Endothelial cell of umbilical vein (primary cell): ENCODE data around the gene AKAP4. TPM values are rescaled to one million over a fixed set of nuclear protein-coding genes. Genes with fewer than 3 reads are reported as not detected.

ENCODE experiments used
- Bru-seq: library from RNA; stranded (reverse); fragments of 400-500 nt; gene quantifications from one replicate; lab custom pipeline; 2021; lab: Mats Ljungman, UMichigan
- BruChase-seq, 2 experiments: library from RNA; stranded (reverse); fragments of 400-500 nt; gene quantifications; one replicate each; lab custom pipeline; 2021; lab: Mats Ljungman, UMichigan
- BruUV-seq: library from RNA; stranded (reverse); fragments of 400-500 nt; replicated peaks from 2 replicates; lab custom pipeline; 2021; lab: Mats Ljungman, UMichigan
- CTCF ChIA-PET: fragments of 300-600, 350-600 bp; sonication (Branson Sonifier 250); formaldehyde crosslinking; loops from one replicate; lab custom pipeline; 2021; ENCODE audit warnings: antibody characterized with exemption, inconsistent platforms; lab: Charles Lee
- POLR2A ChIA-PET: fragments of 300-600, 350-600 bp; sonication (Branson Sonifier 250); formaldehyde crosslinking; loops from one replicate; lab custom pipeline; 2021; ENCODE audit warnings: antibody characterized with exemption, inconsistent platforms; lab: Charles Lee
- DNase-seq: peaks from one replicate; pipeline ENCODE4 v3.0.0-alpha.2; 2011; ENCODE audit warnings: low read depth, low spot score
- FAIRE-seq: peaks from 2 replicates; lab custom pipeline; 2011; peaks lifted over from hg19 to GRCh38; lab: Jason Lieb, UNC
- H2AFZ ChIP-seq: 2 replicates; pipeline ENCODE4 v1.6.0; 2012; ENCODE audit warnings: low read depth, low read length, control low read depth, inconsistent platforms
- H3K27ac ChIP-seq: 2 replicates; pipeline ENCODE4 v1.5.1; 2011; ENCODE audit warnings: low read depth, mild to moderate bottlenecking, control low read depth, low read length, moderate library complexity; ENCODE audit not compliant: insufficient read depth
- H3K27me3 ChIP-seq, 2 experiments: 2 replicates each; pipeline versions ENCODE4 v1.6.0 to v1.6.1; 2011; ENCODE audit warnings: low read length in 2 of 2, mixed read lengths in 1 of 2; ENCODE audit not compliant: control insufficient read depth in 2 of 2, insufficient read depth in 2 of 2
- H3K36me3 ChIP-seq, 2 experiments: 2 replicates in 1 of 2; 3 replicates in 1 of 2; pipeline ENCODE4 v1.5.1; 2011; ENCODE audit warnings: low read length in 2 of 2, mild to moderate bottlenecking in 1 of 2, moderate library complexity in 1 of 2; ENCODE audit not compliant: control insufficient read depth in 2 of 2, insufficient read depth in 2 of 2; ENCODE audit errors: extremely low read depth in 1 of 2
- H3K4me1 ChIP-seq: 3 replicates; pipeline ENCODE4 v1.5.1; 2011; ENCODE audit warnings: mild to moderate bottlenecking, low read length; ENCODE audit not compliant: control insufficient read depth, insufficient read depth; ENCODE audit errors: extremely low read depth
- H3K4me2 ChIP-seq: 2 replicates; pipeline ENCODE4 v1.6.1; 2011; ENCODE audit warnings: low read length, control low read depth, mixed read lengths; ENCODE audit not compliant: insufficient read depth
- H3K4me3 ChIP-seq, 3 experiments: fragments of 200-600 bp in 1 of 3; sonication (generic), shearing (Covaris generic) in 1 of 3; replicated peaks in 1 of 3; 2 replicates each; pipeline ENCODE4 v1.5.1; 2011 to 2016; ENCODE audit warnings: control low read depth in 3 of 3, low read length in 3 of 3, mild to moderate bottlenecking in 2 of 3, inconsistent platforms in 1 of 3, low read depth in 1 of 3, moderate library complexity in 1 of 3; ENCODE audit not compliant: insufficient read depth in 1 of 3
- H3K79me2 ChIP-seq: 2 replicates; pipeline ENCODE4 v1.6.0; 2012; ENCODE audit warnings: low read length, inconsistent platforms; ENCODE audit not compliant: control insufficient read depth, insufficient read depth
- H3K9ac ChIP-seq: replicated peaks from 2 replicates; pipeline ENCODE3; 2011; ENCODE audit warnings: low read length, control low read depth; ENCODE audit not compliant: insufficient read depth; ENCODE audit errors: extremely low read depth
- H3K9me1 ChIP-seq: replicated peaks from 3 replicates; pipeline ENCODE4 v1.6.0; 2011; ENCODE audit warnings: mild to moderate bottlenecking, low read length; ENCODE audit not compliant: control insufficient read depth, insufficient read depth; ENCODE audit errors: extremely low read depth
- H3K9me3 ChIP-seq: replicated peaks from 2 replicates; pipeline ENCODE4 v1.5.1; 2012; ENCODE audit warnings: low read length, inconsistent platforms; ENCODE audit not compliant: control insufficient read depth, insufficient read depth
- H4K20me1 ChIP-seq: replicated peaks from 2 replicates; pipeline ENCODE3; 2011; ENCODE audit warnings: mild to moderate bottlenecking, low read length; ENCODE audit not compliant: control insufficient read depth, insufficient read depth; ENCODE audit errors: extremely low read depth
- CTCF ChIP-seq, 2 donors: IDR thresholded peaks; 1 replicate in 1 of 2; 2 replicates in 1 of 2; pipeline ENCODE4 v1.5.1; 2011; ENCODE audit warnings: low read length in 2 of 2, mild to moderate bottlenecking in 2 of 2, moderate library complexity in 2 of 2, control low read depth in 1 of 2, inconsistent platforms in 1 of 2, low read depth in 1 of 2; ENCODE audit not compliant: insufficient read depth in 1 of 2; ENCODE audit errors: extremely low read depth in 1 of 2
- EZH2 ChIP-seq: IDR thresholded peaks from 2 replicates; pipeline ENCODE4 v1.6.1; 2012; ENCODE audit warnings: borderline replicate concordance, low read depth, mild to moderate bottlenecking, moderate library complexity, low read length, inconsistent platforms; ENCODE audit not compliant: severe bottlenecking
- FOS ChIP-seq: IDR thresholded peaks from 2 replicates; pipeline ENCODE4 v1.6.1; 2011; ENCODE audit warnings: mild to moderate bottlenecking, low read length, moderate library complexity, borderline replicate concordance; ENCODE audit not compliant: insufficient read depth
- GATA2 ChIP-seq: IDR thresholded peaks from 2 replicates; pipeline ENCODE4 v1.7.0; 2011; ENCODE audit warnings: low read depth, mild to moderate bottlenecking, moderate library complexity, mixed read lengths, low read length; ENCODE audit not compliant: insufficient read length, insufficient read depth
- JUN ChIP-seq: IDR thresholded peaks from 2 replicates; pipeline ENCODE4 v1.6.1; 2011; ENCODE audit warnings: borderline replicate concordance, low read depth; ENCODE audit not compliant: insufficient read length, insufficient read depth
- MYC ChIP-seq: IDR thresholded peaks from one replicate; pipeline ENCODE4 v1.6.1; 2011; ENCODE audit warnings: mild to moderate bottlenecking, low read depth, low read length
- POLR2A ChIP-seq: IDR thresholded peaks from 2 replicates; pipeline ENCODE4 v1.6.1; 2012; ENCODE audit warnings: low read depth, mild to moderate bottlenecking, control low read depth, low read length
- POLR2AphosphoS5 ChIP-seq: IDR thresholded peaks from 2 replicates; pipeline ENCODE4 v1.6.1; 2012; ENCODE audit warnings: low read depth, mild to moderate bottlenecking, control low read depth, low read length, moderate library complexity; ENCODE audit not compliant: insufficient read depth
- dilution Hi-C: fragments of 300-500 bp; cut with MboI; formaldehyde crosslinking; loops from one replicate; pipeline ENCODE4 v1.15.0; 2019; ENCODE audit warnings: low sequenced_read_pairs; ENCODE audit not compliant: extremely low pct_ligation_motif_present
- intact Hi-C: fragments of 100-400 bp; cut with micrococcal nuclease; formaldehyde crosslinking; loops from one replicate; pipeline ENCODE4 v1.10.0; 2022
- long read RNA-seq: library from polyadenylated mRNA; stranded (forward); transcript quantifications from one replicate; pipeline ENCODE4 v2.0.0, GENCODE V29; 2021
- polyA minus RNA-seq, 3 experiments: library from RNA; depleted of rRNA, polyadenylated mRNA; stranded (reverse); fragments of >200 nt; gene quantifications; 1 replicate in 1 of 3; 2 replicates in 2 of 3; pipeline ENCODE4 v1.2.3, GENCODE V29; 2011
- polyA plus RNA-seq, 4 experiments: library from polyadenylated mRNA; depleted of rRNA in 3 of 4; stranded (reverse) in 3 of 4; unstranded in 1 of 4; fragments of >200 nt; gene quantifications; 2 replicates each; pipeline versions ENCODE4 v1.2.1 to v1.2.3, GENCODE V29; 2011 to 2012; ENCODE audit warnings: missing spikeins in 1 of 4
- total RNA-seq: library from RNA; stranded (reverse); gene quantifications from 2 replicates; pipeline ENCODE4 v1.2.3, GENCODE V29; 2021
- TF ChIP-seq, protein P1 (sequence below): IDR thresholded peaks from 2 replicates; pipeline ENCODE4 v1.6.1; 2011; ENCODE audit not compliant: insufficient read depth, insufficient read length

The AKAP4 gene
- total RNA-seq (not detected in 2 replicates), polyA plus RNA-seq (not detected in 2 replicates), polyA minus RNA-seq (not detected in 2 replicates), Bru-seq, nascent RNA (percentile 8 among the genes with signal in this experiment), BruChase-seq, experiment 1, labeled RNA remaining after a 6-hour chase (not detected), BruChase-seq, experiment 2, labeled RNA remaining after a 2-hour chase (not detected)
- not detected in 2 replicates for polyA plus RNA-seq (2011; cell fraction: cytosol; rRNA removed)
- 0.09 TPM in 1 of 2 replicates, not detected in the other for polyA plus RNA-seq (2011; cell fraction: nucleus; rRNA removed)
- polyA plus RNA-seq (2012), result not detected in 2 replicates
- polyA minus RNA-seq (2011; cell fraction: cytosol; rRNA and poly(A)+ RNA removed), result not detected
- not detected in 2 replicates for polyA minus RNA-seq (2011; cell fraction: nucleus; rRNA and poly(A)+ RNA removed)
- long read RNA-seq, result 0 reads

GRCh38 chrX:50200907-50201306, at the start of gene AKAP4:
TSS of gene AKAP4 (minus strand) at chrX:50201007. CDS start at chrX:50200889, 118 bp downstream.
- H3K27ac ChIP-seq, result peak within 1 kb of the TSS; percentile 73
- no peaks in the 10 kb centered on the region for H3K9me3 ChIP-seq
- H3K9ac ChIP-seq, result no peak within 1 kb of the TSS
- no peak within 1 kb of the TSS for H3K4me3 ChIP-seq
- H3K4me1 ChIP-seq, result peaks cover 34% of the 10 kb centered on the region
- no peaks in the 10 kb centered on the region for H3K9me1 ChIP-seq
- H2AFZ ChIP-seq, result no peak within 1 kb of the TSS
- FAIRE-seq (no peak), DNase-seq (no peak)
- TF ChIP-seq CTCF (IDR thresholded peaks at IDR 0.05; ENCODE audit: extremely low read depth in 1 of 2, insufficient read depth in 1 of 2, low read depth in 1 of 2, low read length in 2 of 2) (no peak), FOS (no peak), EZH2 (no peak), GATA2 (no peak), POLR2AphosphoS5 (no peak), MYC (no peak), POLR2A (no peak), JUN (no peak)
- TF ChIP-seq, protein P1, sequence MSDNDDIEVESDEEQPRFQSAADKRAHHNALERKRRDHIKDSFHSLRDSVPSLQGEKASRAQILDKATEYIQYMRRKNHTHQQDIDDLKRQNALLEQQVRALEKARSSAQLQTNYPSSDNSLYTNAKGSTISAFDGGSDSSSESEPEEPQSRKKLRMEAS, result no peak
- dilution Hi-C loops (no loop called here), intact Hi-C loops (no loop called here)
- no peaks in the 10 kb centered on the region for H3K79me2 ChIP-seq
- no peaks in the 10 kb centered on the region for H3K36me3 ChIP-seq
- no peaks in the 10 kb centered on the region for H3K27me3 ChIP-seq
- H4K20me1 ChIP-seq, result no peaks in the 10 kb centered on the region
- ChIA-PET CTCF (no interaction called here), POLR2A (no interaction called here)
- H3K4me2 ChIP-seq, result no peak within 1 kb of the TSS
- no TSS peak for BruUV-seq
